NCI-H146 treated with DMSO at 0.1 percent for 48 hours (cell line): ENCODE results near the gene RTL5.

Experiments used
- DNase-seq: peaks from one replicate; lab custom pipeline; 2025; ENCODE audit not compliant: unreplicated experiment; lab: John Stamatoyannopoulos, UW

RTL5 gene

DNA sequence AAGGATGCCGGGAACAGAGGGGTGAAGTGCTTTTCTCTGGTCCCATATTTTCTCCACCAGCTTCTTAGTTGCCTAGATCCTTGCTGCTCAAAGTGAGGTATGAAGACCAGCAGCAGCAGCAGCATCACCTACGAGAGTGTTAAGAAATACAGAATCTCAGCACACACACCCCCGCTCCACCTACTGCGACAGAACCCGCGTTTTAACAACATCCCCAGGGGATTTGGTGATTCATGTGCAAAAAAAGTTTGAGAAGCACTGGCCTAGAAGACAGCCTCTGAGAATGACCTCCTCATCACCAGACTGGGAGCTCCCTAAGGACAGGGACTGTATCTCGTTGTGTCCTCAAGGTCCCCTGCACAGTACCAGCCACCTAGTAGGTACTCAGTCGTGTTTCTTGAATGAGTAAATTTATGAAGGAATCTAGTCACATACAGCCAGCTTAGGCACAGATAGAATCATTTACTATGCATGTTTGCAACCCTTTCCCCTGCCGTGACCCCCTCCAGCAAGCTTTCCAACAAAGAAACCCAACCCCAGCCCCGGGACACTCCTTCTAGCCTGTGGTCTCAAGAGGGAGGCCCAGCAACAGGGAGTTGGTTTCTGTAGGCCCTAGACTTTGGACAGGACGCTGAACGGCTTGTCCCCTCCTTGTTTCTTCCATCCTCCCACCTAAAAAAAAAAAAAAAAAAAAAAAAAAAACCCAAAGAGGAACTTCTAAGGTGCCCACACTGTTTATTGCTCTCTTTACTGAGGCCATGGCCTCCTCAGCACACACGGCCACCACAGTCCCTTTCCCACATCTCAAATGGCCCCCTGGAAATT is 21.5 kb downstream of the RTL5 start:
- no peak for DNase-seq

GRCh38 chrX:72108666-72109065 is 23.0 kb downstream of the RTL5 start:
- DNase-seq, result no peak

GRCh38 chrX:72107841-72108595 is 23.7 kb downstream of the RTL5 start:
- no peak for DNase-seq

DNA sequence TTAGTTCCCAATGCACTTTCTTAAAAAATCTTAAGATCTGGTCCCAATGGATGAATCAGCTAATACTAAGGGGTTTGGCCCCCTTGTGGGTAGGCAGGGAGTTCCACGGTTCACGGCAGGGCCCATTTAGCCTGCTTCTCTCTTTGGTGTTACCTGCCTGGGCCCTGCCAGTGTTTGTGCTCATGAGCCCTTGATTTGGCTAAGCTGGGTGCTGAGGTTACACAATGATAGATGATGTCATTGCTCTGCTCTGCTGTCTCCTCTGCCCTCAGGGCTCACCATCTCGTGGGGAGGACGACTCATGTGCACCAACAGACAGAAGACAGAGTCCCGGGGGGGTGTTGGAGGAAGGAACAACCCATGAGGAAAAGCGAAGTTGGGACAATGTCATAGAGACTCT is 24.4 kb downstream of the RTL5 start:
- no peak for DNase-seq

- DNase-seq, result no peak
Measured at GRCh38 chrX:72105436-72105835, 26.3 kb downstream of the RTL5 start.

GRCh38 chrX:72102760-72103159 is 29.0 kb downstream of the RTL5 start:
- DNase-seq, result no peak

- no peak for DNase-seq
Measured at GRCh38 chrX:72102126-72102525, 29.6 kb downstream of the RTL5 start.

GRCh38 chrX:72101597-72102037 is 30.1 kb downstream of the RTL5 start:
- no peak for DNase-seq

GRCh38 chrX:72100824-72101351 is 30.8 kb downstream of the RTL5 start:
- no peak for DNase-seq

DNA sequence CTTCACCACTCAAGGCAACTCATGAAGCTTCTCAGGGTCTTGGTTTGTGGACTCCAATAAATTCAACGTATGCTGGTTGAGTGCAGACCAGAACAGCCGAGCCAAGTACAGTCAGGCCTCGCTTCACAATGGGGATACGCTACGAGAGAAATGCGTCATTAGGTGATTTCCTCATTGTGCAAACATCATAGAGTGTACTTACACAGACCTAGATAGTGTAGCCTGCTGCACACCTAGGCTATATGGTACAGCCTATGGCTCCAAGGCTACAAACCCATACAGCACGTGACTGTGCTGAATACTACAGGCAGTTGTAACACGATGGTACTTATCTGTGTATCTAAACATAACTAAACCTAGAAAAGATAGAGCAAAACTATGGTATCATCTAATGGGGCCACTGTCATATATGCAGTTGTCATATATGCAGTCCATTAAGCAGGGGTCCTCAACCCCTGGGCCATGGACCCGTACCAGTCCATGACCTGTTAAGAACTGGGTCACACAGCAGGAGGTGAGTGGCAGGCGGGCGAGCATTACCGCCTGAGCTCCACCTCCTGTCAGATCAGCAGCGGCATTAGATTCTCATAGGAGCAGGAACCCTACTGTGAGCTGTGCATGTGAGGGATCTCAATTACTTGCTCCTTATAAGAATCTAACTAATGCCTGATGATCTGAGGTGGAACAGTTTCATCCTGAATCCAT is 31.5 kb downstream of the RTL5 start:
- DNase-seq, result no peak

- no peak for DNase-seq
Measured at GRCh38 chrX:72097098-72097497, 34.6 kb downstream of the RTL5 start.

DNA sequence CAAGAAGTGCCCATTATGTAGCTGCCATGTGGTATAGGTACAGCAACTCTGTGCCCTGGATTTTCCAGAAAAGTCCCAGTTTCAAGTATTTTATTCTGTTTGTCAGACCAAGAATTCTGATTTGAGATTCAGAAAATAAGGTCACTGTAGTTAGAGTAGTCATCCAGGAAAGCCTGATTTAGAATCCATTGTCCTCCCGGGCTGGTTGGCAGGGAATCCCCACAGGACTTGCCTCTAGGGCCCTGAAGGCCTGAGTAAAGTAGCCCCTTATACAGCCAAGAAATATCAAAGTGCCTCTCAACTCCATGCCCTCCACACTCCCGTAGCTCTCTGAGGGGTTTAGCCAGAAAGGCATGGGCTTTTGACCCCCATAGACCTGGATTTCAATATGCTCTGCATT is 36.3 kb downstream of the RTL5 start:
- no peak for DNase-seq

GRCh38 chrX:72094894-72095293 is 36.8 kb downstream of the RTL5 start:
- DNase-seq, result no peak

DNA sequence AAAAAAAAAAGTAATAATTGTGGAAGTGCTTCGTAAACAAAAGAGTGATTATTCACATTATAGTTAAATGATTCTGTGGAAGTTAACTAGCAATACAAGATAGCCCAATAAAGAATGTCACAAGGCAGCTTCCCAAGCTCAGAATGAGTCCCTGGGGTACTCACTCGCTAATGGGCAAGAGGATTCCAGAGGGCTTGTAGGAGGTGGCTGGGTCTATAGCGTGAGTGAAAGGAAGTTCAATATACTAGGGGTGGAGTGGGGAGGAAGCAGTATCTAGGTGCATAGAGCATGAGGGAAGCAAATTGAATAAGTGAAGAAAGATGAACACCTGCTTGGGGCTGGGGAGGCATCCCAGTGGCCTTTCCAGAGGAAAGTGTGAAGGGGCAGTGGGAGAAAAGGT is 42.5 kb downstream of the RTL5 start:
- no peak for DNase-seq

DNA sequence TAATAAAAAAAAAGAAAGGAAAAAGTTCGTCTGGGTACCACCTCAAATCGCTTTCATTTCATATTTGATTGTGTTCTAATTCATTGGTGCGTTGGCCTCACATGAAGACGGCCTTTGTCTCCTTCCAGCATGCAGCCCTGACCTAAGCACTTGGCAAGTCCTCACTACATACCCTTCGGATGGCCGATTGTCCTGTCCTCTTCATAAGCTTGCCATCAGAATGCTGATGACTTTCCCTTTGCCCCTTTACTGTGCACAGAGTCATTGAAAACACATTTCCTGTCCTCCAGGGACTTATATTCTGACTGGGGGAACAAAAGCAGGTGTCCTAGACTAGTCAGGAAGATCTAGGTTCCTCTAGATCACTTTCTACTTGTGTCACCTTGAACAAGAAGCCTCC is 43.0 kb downstream of the RTL5 start:
- no peak for DNase-seq

- DNase-seq, result no peak
Measured at GRCh38 chrX:72086995-72087394, 44.7 kb downstream of the RTL5 start.

- no peak for DNase-seq
Measured at GRCh38 chrX:72084114-72084513, 47.6 kb downstream of the RTL5 start.

DNA sequence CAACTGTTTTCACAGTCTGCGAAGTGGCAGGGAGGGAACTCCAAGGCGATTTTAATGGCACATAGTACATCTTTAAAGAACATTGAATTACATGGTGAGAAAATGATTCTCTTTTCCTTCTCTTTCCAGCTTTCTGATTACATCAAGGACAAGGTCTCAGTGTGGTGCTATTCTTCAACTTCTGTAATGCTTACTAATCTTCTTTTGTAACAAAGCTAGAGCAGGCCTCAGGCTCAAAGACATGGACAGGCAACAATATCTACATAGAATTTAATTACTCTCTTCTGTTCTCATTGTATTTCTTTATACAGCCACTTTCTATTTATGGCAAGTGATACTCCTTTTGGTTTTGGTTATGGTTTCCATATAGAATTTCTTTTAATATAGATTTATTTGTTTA is 48.4 kb downstream of the RTL5 start:
- no peak for DNase-seq

- no peak for DNase-seq
Measured at GRCh38 chrX:72081605-72082320, 50.0 kb downstream of the RTL5 start.

GRCh38 chrX:72080800-72081199 is 50.9 kb downstream of the RTL5 start:
- no peak for DNase-seq

DNA sequence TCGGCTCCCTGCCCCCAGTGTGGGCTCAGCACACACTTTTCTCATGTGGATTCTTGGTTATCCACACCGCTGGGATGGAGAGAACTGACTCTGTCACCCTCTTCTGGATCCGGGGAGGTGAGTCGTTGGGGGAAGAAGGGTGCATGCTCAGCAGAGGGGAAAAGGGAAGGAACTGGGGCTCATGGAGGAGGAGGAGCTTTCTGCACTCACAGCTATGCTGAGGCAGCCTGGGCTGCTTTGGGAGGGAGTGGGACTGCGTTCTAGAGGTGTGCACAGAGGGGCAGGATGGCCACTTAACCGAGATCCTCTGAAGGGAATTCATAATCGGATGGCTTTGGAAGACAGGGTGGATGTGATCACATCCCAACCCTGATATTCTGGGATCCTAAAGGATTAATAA is 51.6 kb downstream of the RTL5 start:
- DNase-seq, result no peak
